ENCODE results near the gene CTSO.

DNA sequence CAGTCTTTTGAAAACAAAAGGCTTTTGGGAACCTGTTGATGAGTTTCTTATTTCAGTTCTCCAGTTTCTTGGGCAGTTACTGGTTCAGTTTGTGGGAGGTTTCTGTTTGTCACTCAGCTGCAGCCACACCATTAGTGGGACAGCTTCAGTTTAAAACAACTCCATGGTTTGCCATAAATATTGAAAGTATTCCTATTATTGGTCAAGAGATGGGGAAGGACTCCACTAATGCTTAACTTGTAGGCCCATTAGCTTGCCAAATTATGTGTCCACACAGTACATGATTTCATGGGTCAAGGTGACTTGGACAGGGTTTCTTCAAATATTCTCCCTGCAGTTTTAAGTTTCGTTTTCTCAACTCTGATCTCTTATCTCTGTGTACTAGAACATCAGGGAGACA is 72.1 kb downstream of the CTSO start:
- TF ChIP-seq, protein P1, sequence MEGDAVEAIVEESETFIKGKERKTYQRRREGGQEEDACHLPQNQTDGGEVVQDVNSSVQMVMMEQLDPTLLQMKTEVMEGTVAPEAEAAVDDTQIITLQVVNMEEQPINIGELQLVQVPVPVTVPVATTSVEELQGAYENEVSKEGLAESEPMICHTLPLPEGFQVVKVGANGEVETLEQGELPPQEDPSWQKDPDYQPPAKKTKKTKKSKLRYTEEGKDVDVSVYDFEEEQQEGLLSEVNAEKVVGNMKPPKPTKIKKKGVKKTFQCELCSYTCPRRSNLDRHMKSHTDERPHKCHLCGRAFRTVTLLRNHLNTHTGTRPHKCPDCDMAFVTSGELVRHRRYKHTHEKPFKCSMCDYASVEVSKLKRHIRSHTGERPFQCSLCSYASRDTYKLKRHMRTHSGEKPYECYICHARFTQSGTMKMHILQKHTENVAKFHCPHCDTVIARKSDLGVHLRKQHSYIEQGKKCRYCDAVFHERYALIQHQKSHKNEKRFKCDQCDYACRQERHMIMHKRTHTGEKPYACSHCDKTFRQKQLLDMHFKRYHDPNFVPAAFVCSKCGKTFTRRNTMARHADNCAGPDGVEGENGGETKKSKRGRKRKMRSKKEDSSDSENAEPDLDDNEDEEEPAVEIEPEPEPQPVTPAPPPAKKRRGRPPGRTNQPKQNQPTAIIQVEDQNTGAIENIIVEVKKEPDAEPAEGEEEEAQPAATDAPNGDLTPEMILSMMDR (IDR thresholded peaks at IDR 0.05; ENCODE audit: low read depth, low read length, missing input control), result no peak
- TF ChIP-seq FOXA1 (IDR thresholded peaks at IDR 0.05), result peak; percentile 58
- TF ChIP-seq GABPA (IDR thresholded peaks at IDR 0.05 in 1 of 2, conservative IDR thresholded peaks at IDR 0.05 in 1 of 2), result peak in 1 of 2 donors; percentile 41
- peak; percentile 85 to 90 for TF ChIP-seq JUND (IDR thresholded peaks at IDR 0.05)
- peak; percentile 42 to 79 for TF ChIP-seq EGR1 (IDR thresholded peaks at IDR 0.05; ENCODE audit: low read depth in 2 of 2)
- TF ChIP-seq, protein P2, sequence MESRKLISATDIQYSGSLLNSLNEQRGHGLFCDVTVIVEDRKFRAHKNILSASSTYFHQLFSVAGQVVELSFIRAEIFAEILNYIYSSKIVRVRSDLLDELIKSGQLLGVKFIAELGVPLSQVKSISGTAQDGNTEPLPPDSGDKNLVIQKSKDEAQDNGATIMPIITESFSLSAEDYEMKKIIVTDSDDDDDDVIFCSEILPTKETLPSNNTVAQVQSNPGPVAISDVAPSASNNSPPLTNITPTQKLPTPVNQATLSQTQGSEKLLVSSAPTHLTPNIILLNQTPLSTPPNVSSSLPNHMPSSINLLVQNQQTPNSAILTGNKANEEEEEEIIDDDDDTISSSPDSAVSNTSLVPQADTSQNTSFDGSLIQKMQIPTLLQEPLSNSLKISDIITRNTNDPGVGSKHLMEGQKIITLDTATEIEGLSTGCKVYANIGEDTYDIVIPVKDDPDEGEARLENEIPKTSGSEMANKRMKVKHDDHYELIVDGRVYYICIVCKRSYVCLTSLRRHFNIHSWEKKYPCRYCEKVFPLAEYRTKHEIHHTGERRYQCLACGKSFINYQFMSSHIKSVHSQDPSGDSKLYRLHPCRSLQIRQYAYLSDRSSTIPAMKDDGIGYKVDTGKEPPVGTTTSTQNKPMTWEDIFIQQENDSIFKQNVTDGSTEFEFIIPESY (IDR thresholded peaks at IDR 0.05), result peak; percentile 90
